Stimulated activated CD4-positive, alpha-beta T cell treated with anti-CD3 and anti-CD28 coated beads, TNF-alpha, amount 100 ng/mL, for 48 hours (primary cell): ENCODE data around the gene MRPS7.
A peak's percentile ranks its signal among the peaks of the same experiment; 100 is the strongest.

Experiments
- DNase-seq, 3 donors: peaks; one replicate each; pipeline ENCODE4 v3.0.0-alpha.2; 2020; ENCODE audit warnings: low read depth in 3 of 3

MRPS7 gene

GRCh38 chr17:75261336-75262111 is at the start of gene MRPS7, which contains the start of gene GGA3:
Gene MRPS7 (plus strand): TSS chr17:75261879. CDS start chr17:75261901, 22 bp downstream.
Gene GGA3 (minus strand): TSS chr17:75261606. CDS start chr17:75261587, 19 bp downstream.
- DNase-seq, result peak; percentile 90 to 96 (median 92)

GRCh38 chr17:75218131-75218530 is 43.5 kb upstream of the MRPS7 start:
- DNase-seq, result no peak

GRCh38 chr17:75219815-75220214 is 41.9 kb upstream of the MRPS7 start:
- no peak for DNase-seq

- DNase-seq, result no peak
These were observed 36.7 kb upstream of the MRPS7 start for GRCh38 chr17:75225016-75225415.

- DNase-seq, result no peak
These were observed 34.0 kb upstream of the MRPS7 start for GRCh38 chr17:75227729-75228128.

- DNase-seq, result no peak
These were observed 33.4 kb upstream of the MRPS7 start for GRCh38 chr17:75228305-75228704.

GRCh38 chr17:75228847-75229246 is 32.8 kb upstream of the MRPS7 start:
- no peak for DNase-seq

- no peak for DNase-seq
These were observed 30.6 kb upstream of the MRPS7 start for GRCh38 chr17:75231071-75231470.

- no peak for DNase-seq
These were observed 29.8 kb upstream of the MRPS7 start for GRCh38 chr17:75231741-75232464.

- no peak for DNase-seq
These were observed 28.9 kb upstream of the MRPS7 start for GRCh38 chr17:75232786-75233185.

GRCh38 chr17:75237100-75238014 is 24.3 kb upstream of the MRPS7 start:
- DNase-seq, result no peak

- no peak for DNase-seq
These were observed 23.6 kb upstream of the MRPS7 start for GRCh38 chr17:75238020-75238580.

GRCh38 chr17:75238684-75239191 is 22.9 kb upstream of the MRPS7 start:
- DNase-seq, result peak in 2 of 3 donors; percentile 45 to 57

GRCh38 chr17:75239214-75239613 is 22.5 kb upstream of the MRPS7 start:
- DNase-seq, result no peak

GRCh38 chr17:75239778-75240393 is 21.8 kb upstream of the MRPS7 start:
- no peak for DNase-seq

GRCh38 chr17:75240394-75241142 is 21.1 kb upstream of the MRPS7 start:
- peak in 2 of 3 donors; percentile 29 to 33 for DNase-seq

- DNase-seq, result no peak
These were observed 20.6 kb upstream of the MRPS7 start for GRCh38 chr17:75241143-75241430.

GRCh38 chr17:75241502-75241901 is 20.2 kb upstream of the MRPS7 start:
- DNase-seq, result no peak

GRCh38 chr17:75241996-75242460 is 19.7 kb upstream of the MRPS7 start:
- no peak for DNase-seq

GRCh38 chr17:75242461-75243042 is 19.1 kb upstream of the MRPS7 start:
- no peak for DNase-seq
